Activated T-cell treated with anti-CD3 and anti-CD28 coated beads for 24 hours (primary cell): ENCODE data around the gene LRRC27.
"Not testable (repeated sequence)": the region's sequence is repeated elsewhere in the genome, so short reads cannot be mapped to it uniquely, and the experiment has no call there.

Experiments
- DNase-seq: peaks from one replicate; pipeline ENCODE4 v3.0.0-alpha.2; 2020; ENCODE audit warnings: low read depth

The LRRC27 gene

GRCh38 chr10:132331601-132332432 is at the start of gene LRRC27:
Gene LRRC27 (plus strand): TSS chr10:132332193. CDS start chr10:132333525, 1,332 bp downstream.
- DNase-seq, result peak; percentile 99

DNA sequence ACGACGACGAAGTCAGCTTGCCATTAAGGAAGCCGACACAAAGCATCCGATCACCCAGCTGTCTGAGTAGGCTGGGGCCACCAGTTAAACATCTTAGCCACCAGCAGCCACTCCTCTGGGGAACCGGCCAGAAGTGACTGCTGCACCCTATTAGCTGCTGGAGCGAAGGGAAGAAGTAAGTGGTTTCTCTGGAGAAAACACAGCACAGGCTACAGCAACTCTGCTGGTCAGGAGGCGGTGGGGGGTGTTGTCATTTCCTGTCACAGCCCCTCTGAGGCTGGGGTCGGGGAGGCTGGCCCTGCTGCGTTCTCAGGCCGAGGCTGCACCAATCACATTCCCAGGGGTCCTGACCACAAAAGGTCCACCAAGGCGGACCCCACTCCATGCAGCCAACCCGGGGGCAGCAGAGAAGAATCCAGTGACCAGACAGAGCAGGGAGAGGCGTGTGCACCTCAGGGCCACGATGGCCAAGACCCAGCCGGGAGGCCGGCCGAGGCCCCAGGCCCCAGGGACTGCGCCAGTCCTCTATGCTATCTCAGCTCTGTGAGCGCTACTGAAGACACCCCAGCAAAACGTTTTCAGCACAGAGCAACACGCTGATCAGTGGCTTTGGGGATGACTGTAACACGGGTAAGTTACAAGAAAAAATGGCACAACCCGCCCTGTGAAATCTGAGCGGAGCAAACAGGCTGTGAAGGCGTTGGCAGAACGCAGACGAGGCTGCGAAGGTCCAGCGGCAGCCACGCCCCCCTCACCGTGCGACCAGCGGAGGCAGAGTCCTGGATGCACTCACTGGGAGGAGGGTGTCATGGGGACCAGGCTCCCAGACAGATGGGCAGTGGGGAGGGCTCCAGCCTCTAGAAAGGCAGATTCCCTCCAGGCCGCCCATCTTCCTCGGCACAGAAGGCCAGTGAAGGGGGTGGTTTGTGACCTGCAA is 49.1 kb upstream of the LRRC27 start:
- DNase-seq, result no peak

GRCh38 chr10:132283604-132284382 is 48.2 kb upstream of the LRRC27 start:
- DNase-seq, result no peak

DNA sequence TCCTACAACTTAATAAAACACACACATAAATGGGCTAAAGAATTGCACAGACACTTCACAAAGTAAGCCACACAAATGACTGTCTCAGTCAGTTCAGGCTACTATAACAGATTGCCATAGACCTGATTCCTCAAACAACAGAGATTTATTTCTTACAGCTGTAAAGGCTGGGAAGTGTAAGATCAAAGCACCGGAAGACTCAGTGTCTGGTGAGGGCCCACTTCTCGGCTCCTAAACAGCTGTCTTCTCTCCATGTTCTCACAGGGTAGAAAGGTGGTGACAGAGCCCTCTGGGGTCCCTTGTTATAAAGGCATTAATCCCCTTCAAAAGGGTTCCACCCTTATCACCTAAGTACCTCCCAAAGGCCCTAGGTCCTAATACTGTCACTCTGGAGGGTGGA is 42.6 kb upstream of the LRRC27 start:
- DNase-seq, result no peak

- DNase-seq, result no peak
These were observed 41.4 kb upstream of the LRRC27 start for GRCh38 chr10:132290631-132291030.

GRCh38 chr10:132291826-132292225 is 40.2 kb upstream of the LRRC27 start:
- DNase-seq, result no peak

DNA sequence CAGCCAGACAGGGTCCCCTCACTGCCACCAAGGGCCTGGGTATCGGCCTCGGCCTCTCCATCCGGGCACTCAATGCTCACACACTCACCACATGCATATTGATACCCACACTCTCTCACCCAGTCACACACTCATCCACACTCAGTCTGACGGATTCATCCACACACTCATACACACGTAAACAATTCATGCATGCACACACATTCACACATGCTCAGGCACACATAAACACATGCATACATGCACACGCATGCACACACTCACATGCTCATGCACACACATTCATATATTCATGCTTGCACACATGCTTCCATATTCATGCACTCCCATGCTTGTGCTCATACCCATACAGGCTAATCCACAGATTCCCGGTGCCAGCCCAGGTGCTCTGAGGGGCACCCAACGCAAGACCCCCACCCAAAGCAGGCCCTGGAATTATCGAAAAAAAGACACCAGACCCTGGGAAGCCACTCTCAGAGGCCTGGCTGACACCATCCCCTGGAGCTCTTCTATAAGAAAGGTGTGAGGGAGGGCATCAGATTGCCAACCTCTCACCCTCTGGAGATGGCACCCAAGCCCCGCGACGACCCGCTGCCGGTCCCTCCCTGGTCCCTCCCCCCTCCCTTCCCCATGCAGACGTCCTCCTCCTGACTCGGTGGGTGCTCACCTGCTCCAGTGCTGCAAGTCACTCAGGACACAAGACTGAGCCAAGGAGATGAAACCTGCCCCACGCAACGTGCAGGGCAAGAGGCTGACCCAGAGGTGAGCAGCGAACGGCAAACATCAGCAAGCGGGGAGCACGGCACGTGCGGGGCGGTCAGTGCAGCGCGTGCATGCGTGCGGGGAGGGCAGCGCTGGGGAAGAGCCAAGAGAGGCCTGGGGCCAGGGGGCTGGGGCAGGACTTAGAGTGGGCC is 39.4 kb upstream of the LRRC27 start:
- DNase-seq, result no peak

DNA sequence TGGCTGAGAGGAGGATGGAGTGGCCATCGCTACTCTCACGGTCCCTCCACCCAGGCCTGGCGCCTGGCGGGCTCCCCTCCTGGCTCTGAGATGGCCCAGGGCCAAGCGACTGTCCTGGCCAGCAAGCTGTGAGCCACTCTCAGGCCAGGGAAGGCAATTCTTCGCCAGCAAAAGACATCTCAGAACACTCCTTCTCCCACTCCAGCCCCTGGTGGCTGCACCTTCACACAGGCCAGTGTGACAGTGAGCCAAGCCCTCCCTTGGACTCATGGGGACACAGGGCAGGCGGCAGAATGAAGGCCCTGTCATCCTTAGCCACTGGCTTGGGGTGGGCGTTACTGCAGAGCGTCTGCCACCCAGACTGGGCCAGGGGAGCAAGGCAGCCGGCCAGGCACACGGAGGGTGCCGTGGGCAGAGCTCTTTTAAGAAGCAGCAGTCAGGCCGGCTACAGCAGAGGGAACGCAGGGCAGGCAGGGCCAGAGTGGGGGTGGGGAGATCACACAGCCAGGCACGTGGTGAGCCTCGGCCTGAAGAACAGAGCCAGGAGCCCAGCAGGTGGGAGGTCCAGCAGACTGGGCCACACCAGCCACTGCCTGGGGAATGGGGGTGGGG is 38.7 kb upstream of the LRRC27 start:
- DNase-seq, result no peak

DNA sequence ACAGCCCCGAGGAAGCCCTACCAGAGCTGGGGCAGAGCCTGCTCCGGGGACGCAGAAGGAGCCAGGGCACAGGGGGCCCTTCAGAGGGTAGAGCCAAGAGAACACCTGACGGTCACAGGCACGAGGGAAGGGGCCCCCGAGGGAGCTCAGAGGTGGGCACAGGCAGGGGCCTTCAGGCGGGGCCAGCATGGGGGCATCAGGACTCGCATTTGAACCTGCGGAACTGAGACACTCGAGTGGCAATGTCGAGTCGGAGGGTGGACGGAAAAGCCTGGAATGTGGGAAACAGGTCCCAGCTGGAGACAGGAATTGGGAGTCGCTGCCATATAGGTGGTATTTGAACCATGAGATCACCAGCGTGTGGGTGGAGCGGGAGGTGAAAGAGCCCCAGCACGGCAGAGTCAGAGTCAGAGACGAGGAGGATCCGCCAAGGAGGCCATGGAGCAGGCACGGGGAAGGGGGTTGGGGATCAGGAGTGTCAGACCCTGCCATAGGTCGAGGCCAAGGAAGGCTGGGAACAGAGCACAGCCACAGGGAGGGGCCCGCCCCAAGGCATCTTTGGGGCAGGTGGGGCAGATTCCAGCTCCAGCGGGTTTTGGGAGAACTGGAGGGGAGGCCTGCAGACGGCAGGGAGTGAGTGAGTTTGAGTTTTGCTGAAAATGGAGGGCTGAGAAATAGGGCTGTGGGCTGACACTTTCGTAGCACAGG is 38.0 kb upstream of the LRRC27 start:
- DNase-seq, result no peak

GRCh38 chr10:132294561-132295318 is 37.3 kb upstream of the LRRC27 start:
- no peak for DNase-seq

- not testable (repeated sequence) for DNase-seq
These were observed 36.5 kb upstream of the LRRC27 start for GRCh38 chr10:132295481-132295880.

DNA sequence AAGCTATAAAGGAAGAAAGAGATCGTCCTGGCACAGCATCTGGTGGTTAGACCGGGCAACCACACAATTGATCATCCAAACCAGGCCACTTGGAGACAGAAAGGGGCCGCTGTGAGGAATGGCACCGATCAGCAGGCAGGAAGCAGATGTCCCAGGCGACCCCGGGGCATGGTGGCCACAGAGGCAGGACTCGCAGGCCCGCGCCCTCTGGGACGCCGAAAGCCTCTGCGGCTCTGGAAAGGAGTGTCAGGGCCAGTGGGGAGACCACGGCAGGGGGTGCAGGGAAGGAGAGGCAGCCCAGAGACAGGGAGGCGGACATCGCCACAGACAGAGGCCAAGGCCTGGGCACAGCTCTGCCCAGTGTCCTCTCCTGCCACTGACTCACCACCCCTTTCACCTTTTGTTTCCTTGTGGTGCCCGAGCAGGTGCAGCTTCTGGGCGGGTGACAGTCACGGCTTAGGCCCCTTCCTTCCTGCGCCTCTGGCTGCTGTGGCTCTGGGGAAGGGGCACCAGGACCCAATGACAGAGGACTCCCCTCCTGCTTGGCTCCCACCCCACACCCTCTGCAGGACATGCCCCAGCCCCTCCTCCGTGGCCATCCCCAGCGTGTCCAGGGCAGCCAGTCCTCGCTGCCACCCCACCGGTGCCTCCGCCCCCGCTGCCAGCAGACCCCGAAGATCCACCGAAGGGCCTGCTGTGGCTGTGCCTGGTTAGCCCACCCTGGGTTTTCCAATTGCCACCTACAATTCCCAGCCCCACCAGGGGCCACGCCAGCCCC is 35.1 kb upstream of the LRRC27 start:
- DNase-seq, result no peak

DNA sequence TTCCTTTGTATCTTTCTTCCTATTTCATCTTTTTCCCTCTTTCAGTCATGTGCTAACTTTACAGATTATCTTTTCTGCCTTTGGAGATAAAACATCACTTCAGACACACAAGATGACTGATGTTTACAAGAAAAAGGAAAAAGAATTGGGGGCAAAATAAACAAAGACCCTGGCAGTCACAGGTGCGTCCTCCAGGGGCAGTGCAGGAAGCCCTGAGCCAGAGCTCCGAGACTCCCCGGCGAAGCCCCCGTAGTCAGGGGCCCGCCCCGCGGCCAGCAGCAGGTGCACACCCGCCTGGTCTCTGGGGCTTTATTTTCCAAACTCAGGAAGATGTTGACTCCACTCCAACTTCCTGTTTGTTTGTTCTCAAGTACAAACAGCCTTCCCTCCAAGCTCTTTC is 34.5 kb upstream of the LRRC27 start:
- no peak for DNase-seq

DNA sequence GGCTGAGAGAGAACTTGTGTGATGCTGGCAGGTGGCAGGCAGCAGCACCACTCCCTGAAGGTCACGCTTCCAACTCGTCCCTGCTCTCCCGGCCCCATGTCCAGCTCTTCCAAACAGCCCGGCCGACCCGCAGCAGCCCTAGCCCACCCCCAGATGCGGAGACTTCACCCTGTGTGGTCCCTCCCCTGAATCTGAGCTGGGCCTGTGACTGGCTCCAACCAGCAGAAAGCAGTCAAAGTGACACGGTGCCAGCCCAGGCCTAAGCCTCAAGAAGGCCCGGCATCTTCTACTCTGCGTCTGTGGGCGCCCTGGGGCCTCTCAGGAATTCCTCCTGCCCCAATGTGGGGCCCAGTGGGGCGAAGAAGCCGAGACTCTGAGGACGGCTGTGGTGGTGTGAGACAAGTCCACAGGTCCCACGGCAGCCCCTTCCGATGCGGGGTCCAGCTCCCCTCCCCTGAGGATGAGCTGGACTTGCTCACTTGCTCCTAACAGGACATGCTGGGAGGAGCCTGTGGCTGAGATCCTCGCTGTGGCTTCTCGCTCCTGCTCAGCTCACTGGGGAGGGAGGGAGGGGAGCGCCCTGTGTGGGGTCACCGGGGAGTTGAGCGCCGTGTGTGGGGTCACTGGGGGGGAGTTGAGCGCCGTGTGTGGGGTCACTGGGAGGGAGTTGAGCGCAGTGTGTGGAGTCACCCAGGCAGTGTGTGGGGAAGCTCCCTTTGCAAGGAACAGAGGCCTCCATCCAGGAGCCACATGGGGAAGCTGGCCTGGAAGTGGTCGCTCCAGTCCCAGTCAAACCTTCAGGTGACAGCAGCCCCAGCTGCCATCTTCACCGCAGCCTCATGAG is 33.7 kb upstream of the LRRC27 start:
- DNase-seq, result no peak

DNA sequence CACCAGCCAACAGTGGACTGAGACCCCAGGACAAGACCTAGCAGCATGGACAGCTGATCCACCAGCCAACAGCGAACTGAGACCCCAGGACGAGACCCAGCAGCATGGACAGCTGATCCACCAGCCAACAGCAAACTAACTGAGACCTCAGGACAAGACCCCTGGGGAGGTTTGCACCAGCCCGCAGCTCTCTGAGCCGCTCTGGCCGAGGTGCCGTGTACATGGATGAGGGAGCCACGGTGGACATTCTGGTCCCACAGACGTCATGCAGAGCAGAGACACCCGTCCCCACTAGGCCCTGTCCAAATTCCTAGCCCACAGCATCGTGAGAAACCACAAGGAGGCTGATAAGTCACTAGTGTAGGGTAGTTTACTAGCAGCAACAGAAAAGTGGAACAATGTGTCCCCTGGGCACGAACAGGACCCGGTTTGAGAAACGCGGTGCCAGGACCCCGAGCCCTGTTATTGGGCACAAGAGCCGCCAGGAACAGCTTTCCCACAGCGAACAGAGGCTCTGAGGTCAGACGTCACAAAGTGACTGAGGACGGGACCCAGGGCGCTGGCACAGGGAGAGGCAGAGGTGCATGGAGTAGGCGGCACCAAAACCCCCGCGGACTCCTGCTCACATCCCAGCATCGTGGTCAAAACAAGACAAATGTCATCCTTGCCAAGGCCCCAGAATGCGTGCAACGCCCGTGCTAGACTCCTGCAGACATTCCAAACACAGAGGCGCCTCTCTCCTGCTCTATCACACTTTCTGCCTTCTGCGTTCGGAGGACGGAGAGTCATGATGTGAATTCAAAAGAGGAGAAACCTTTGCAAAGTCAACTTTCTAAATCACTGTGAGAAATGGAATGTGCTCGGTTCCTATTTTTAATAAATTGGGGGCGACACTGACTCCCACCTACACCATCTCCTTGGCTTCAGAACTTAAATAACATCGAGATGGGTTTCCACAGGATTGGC is 32.3 kb upstream of the LRRC27 start:
- no peak for DNase-seq

DNA sequence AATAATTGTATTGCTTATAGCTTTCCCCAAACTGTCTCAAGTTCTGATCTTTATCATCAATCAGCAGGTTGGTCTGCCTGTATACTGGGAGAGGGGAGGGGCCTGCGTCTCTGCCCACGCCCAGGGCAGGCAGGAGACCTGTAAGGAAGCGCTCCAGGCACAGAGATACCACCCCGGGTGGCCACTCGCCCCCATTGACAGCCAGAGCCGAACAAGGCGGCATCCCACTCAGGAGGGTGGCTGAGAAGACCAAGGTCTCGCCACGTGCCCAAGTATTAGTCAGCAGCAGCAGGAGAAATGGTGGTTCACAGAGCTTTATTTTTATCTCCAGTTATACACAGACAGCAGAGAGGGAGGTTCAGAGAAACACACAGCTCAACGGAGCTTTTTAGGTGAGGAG is 31.4 kb upstream of the LRRC27 start:
- no peak for DNase-seq
